ENCODE measurements around the gene CAMK2A.

DNA sequence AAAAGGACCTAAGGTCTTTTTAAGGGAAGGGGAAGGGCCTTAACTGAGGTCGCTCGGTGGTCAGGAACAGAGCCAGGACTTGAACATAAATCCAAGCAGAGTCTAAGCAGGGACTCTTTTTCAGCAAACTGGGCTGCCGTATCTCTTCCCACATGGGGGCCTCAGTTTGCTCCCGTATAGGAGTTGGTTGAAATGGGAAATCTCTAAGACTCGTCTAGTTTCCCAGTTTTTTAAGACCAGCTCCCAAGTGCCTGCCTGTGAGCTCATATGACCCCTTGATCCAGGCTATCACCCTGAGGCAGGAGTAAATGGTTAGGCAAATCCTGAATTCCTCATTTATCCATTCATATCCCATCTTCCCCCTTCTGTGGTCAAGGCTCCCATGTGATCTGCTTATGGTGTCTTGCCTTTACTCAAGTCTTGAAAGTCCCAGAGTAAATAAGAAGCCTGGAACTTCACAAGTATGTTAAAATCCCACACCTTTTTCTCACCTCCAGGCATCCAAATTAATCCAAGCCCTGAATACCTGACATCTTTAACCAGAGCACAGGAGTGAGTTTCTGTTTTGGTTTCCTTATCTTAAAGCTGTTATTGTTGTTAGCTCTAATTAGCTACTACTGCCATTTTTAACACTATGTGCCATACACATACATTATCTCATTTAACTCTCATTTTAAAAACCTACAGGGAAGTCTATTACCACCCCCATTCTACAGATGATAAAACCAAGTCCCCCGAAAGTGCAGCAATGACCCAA lies 10.2 kb upstream of the CAMK2A start:
- TF ChIP-seq, protein P1, sequence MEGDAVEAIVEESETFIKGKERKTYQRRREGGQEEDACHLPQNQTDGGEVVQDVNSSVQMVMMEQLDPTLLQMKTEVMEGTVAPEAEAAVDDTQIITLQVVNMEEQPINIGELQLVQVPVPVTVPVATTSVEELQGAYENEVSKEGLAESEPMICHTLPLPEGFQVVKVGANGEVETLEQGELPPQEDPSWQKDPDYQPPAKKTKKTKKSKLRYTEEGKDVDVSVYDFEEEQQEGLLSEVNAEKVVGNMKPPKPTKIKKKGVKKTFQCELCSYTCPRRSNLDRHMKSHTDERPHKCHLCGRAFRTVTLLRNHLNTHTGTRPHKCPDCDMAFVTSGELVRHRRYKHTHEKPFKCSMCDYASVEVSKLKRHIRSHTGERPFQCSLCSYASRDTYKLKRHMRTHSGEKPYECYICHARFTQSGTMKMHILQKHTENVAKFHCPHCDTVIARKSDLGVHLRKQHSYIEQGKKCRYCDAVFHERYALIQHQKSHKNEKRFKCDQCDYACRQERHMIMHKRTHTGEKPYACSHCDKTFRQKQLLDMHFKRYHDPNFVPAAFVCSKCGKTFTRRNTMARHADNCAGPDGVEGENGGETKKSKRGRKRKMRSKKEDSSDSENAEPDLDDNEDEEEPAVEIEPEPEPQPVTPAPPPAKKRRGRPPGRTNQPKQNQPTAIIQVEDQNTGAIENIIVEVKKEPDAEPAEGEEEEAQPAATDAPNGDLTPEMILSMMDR (optimal IDR thresholded peaks at IDR 0.05 in 1 of 3, IDR thresholded peaks at IDR 0.05 in 1 of 3, conservative IDR thresholded peaks at IDR 0.05 in 1 of 3; ENCODE audit: extremely low read depth in 1 of 3, insufficient read depth in 2 of 3, low read length in 3 of 3), result no peak
- TF ChIP-seq EZH2 (IDR thresholded peaks at IDR 0.05; ENCODE audit: low read length), result no peak
